Activated CD8-positive, alpha-beta memory T cell treated with anti-CD3 and anti-CD28 coated beads for 24 hours (primary cell): Measurements from ENCODE around the gene GPN2.

Source experiments
- DNase-seq: peaks from one replicate; pipeline ENCODE4 v3.0.0-alpha.2; 2020

GPN2 gene

DNA sequence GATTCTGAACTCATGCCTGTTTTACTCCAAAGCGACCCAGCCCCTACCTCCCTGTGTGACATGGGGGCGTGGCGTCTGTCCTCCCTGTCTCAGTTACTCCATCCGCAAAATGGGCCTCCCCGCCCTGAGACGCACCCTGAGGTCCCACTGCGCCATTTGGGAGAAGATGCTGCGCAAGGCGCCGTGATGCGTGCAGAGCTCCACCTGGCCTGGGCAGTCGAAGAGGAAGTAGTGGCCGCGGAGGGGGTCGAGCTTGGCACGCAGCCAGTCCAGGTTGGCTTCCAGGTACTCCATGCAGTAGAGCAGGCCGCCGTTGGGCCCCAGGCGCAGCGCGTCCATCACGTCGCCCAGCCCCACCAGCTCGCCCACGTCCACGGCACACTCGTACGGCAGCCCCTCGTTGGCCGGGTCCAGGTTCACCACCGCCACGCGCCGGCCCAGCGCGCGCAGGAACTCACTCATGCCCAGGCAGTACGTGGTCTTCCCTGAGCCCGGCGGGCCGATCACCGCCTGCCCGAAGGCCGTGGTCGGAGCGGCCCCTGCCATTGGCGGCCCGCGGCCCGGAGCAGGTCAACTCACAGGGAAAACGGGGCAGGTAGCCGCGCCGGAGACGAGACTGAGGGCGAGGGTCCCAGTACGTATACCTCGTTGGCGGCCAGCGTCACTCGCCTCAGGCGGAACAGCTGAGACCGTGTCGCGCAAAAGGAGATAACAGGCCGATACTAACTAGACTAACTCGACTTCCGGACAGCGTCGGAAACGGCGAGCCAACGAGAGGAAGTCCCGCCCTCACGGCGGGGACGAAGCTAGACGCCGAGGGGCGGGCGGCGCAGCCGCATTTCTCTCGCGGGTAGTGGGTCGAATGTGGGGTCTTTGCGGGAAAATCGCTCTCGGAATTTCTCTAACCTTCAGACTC is at the start of gene GPN2:
Gene GPN2 (minus strand): TSS at position 733 of the 916 bp plus-strand sequence. CDS start 187 bp downstream, at position 546.
- DNase-seq: peak; percentile 89

DNA sequence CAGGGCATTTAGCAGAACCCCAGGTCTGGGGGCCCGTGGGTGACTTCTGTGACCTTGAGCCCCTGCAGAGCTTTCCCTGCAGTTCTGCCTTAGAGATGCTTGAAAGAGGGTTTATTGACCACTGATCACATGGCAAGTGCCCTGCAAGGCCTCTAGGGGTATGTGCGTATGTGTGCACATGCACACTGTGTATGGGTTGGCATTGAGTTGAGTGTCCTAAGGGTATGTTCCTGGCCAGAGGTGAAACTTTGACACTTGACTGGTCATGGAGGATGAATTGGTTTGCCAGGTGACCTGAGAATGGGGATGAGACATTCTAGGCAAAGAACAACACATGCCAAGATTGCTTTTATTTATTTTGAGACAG is 48.6 kb upstream of the GPN2 start:
- no peak for DNase-seq

DNA sequence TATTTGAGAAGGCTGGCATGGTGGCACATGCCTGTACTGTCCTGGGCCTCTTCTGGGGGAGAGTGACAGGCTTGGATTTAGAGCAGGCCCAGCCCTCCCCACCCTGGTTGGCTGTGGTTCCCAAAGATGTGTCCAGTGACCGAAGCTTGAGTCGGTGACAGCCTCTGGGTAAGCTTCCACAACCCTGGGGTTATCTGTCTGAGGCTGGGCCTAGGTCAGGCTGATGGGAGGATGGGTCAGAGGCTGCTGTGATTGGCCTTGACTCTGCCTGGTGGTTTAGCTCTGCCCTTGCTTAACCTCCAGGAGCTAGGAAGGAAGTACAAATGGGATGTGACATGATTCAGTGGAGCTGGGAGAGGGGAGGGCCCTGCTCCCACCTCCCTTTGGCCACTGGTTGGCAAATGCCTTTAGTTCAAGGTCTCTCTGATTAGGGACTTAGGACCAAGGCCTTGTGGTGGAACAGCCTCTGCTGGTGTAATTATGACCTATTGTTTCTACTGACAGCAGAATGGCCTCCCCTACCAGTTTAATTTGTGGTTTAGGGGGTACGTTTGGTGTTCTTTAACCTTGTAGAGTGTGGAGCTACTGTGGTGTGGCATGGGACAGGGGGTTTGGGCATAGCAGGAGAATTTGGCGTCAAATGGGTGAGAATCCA is 48.0 kb upstream of the GPN2 start:
- no peak for DNase-seq

DNA sequence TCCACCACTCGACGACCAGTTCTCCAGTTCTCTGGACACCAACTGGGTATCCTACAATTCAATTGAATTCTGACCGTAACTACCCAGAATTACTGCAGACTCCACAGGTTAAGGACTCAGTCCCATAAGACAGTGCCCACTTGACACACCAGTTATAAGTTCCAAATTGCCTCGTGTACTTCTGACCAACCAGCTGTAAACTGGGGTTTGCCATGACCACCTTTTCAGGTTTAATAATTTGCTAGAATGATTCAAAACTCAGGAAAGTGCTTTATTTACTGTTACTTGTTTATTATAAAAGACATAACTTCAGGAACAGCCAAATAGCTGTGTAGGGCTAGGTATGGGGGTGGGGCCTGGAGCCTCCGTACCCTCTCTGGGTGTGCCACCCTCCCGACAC is 46.7 kb upstream of the GPN2 start:
- no peak for DNase-seq

DNA sequence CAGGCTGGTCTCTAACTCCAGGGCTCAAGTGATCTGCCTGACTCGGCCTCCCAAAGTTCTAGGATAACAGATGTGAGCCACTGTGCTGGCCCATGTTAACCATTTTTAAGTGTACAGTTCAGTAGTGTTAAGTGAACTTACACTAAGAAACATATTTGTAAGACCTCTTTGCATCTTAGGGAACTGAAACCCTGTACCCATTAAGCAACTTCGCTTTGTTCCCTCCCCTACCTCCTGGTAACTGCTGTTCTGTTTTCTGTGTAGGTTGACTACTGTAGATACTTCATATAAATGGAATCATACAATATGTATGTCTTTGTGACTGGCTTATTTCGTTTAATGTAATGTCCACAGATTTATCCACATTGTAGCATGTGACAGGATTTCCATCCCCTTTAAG is 42.4 kb upstream of the GPN2 start:
- DNase-seq: no peak

DNA sequence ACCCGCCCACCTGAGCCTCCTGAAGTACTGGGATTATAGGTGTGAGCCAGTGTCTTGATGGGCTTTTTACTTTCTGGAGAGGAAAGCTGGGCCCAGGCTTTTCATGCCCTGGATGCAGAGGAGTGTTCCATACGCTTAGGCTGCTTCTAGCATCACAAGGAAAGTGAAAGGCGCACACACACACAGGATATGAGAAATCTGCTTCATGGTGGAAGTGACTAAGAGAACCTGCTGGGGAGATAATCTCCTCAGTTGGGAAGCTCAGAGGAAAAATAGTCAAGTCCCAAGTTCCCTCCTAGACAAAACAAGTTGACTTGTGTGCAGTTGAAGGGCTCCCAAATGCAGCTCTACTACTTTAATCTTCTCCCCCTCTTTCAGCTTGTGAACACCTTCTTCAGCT is 33.6 kb upstream of the GPN2 start:
- no peak for DNase-seq

DNA sequence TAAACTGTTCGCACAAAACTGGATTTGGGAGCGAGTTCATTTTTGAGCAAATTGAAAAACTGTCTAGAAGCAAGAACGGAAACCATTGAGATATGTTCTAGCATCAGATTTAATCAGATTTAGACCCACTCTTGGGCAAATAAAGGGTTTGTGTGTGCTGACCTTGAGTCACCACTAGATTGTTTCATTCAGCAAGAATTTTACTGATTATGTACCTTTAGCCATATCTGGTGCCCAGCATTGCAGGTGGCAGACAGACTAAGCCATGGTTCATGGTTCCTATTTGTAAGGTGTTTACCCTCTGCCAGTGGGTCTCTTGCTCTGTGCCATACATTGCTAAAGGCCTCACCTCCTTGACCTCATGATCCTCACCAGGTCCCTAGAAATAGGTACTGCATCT is 32.8 kb upstream of the GPN2 start:
- DNase-seq: no peak

DNA sequence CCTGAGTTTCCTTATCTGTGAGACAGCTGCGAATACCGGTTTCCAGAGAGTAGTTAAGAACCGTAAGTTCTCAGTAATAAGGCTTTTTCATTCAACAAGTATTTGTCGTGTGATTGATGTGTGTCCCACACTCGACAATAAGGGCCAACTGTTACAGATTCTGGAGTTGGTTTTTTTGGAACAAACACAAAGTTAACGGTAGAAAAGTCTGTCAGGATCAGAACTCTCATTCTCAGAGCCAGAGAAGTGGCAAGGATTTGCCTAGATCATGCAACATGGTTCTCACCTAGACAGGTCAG is 32.3 kb upstream of the GPN2 start:
- DNase-seq: no peak

DNA sequence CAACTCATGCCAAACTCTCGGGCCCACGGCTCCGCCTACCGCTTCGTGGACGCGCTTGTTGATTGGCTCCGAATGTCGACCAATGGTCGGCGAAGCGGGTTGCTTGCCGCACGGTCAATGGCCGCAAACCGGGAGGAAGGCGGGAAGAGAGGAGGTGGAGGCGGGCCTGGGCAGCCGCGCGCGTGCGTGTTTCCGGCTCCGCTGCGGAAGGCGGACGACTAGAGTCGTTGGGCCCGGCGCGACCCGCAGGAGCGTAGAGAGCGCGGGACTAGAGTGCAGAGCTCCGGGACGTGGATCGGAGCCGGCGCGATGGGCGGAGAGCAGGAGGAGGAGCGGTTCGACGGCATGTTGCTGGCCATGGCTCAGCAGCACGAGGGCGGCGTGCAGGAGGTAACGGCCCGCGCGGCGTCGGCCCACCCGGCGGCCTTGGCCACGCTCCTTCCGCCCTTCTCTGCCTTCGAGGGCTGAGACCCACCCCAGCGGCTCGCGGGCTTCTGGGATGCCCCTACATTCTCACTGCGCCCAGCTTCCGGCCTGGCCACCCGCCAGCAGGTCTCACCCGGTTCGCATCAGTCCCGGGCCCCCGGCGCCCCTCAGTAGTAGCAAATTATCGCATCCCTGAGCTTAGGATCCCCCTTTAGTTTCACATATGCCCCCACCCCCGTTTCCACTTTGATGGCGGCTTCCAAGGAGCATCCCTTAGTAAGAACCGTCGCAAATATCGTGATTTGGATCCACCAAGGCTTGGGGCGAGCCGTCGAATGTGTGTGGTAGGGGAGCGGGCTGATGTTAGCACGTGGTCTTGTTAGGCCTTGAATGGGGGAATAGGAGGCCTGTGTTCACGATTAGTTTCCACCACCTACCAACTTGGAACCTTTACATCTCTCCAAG is 31.7 kb upstream of the GPN2 start, which contains the start of gene NUDC:
Gene NUDC (plus strand): TSS at position 204 of the 891 bp plus-strand sequence. CDS start 106 bp downstream, at position 310.
- DNase-seq: peak; percentile 97

DNA sequence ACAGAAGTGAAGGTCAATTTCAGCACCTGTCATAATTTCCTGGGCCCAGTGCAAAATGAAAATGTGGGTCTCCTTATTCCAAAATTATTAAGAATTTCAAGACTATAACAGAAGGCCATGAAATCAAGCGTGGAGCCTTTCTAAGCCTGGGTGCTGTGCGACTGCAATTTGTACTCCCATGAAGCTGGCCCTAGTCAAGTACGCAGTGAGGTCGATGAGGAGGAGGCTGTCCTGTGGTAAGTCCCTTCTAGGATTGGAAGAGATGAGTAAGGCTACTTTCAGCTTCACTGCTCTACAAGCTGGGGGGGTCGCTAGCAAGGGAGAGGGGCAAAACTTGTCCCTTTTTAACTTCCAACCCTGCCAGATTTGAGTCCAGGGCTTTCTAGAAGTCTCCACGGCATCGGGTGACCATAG is 31.1 kb upstream of the GPN2 start:
- DNase-seq: no peak

DNA sequence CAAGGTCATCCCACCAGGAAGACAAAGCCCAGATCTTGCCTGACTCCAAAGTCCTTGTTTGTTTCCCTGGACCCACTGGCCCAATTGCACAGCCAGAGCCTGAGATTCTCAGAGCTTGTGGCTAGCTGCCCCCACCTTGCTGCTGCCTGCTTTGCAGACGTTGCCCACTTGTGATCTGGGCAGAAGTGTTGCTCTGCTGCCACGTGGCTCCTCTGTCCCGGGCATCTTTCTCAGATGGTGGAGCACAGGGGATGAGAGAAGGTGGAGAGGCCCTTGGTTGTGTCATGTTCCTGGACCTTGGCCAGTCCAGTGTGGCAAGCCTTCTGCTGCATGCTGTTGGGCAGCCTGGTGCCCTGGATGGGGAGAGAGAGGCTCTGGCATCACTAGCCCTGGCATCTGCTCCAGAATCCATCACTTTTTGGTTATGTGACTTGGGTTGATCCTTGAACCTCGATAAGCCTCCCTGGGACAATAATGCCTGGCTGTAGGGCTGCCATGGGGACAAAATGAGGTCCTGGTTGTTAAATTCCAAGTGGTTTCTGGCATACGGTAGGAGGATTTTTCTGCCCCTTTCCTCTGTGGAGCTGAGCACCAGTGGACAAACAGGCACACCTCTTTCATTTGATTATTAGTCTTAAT is 25.2 kb upstream of the GPN2 start:
- no peak for DNase-seq

DNA sequence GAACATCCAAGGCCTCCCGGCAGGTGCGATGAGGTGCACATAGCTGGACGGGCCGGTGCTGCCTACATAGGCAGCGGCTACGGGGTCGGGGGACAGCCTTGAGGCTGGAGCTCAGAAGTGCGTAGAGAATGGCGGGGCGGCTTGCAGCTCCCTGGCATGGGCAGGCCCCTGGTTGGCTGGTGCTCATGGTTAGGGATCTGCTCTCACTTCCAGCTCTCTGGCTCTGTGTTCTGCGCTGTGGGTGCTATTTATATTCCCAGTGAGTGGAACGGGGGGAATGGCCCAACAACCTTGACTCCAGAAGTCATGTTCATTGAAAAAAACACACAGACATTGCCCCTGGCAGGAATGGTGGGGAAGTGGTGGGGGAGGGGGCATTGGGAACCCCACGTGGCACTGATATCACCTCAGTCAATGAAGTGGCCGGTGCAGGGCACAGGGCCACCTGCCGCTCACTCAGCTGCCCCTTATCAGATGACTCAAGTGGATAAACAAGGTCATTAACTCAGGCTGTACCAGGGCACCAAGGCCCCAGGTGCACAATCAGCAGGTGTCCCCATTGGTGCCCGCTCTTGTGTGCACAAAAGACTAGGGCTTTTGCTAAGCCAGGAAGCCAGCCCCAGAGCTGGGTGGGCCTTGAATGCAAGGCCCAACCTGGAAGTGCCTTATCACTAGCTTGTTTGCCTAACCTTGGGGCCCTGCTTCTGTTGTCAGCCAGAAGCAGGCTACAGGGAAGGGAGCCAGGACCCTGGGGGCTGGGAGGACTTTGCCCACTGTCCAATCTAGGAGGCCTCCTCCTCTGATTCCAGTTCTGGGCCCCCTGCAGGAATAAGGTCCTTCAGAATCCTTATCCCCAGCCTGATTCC is 23.9 kb upstream of the GPN2 start, which contains the start of gene NR0B2:
Gene NR0B2 (minus strand): TSS at position 222 of the 866 bp plus-strand sequence. CDS start 35 bp downstream, at position 187.
- DNase-seq: no peak

DNA sequence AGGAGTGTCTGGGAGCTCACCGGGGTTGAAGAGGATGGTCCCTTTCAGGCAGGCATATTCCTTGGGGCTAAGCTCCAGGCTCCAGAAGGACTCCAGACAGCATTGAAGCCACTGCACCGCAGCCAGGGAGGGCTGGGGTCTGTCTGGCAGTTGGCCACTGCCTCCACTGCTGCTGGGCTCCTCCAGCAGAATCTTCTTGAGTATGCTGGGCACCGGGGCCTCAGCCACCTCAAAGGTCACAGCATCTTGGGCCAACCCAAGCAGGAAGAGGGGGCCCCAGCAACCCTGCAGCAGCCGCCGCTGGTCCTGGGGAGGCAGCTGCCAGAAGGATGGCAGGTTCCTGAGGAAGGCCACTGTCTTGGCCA is 23.3 kb upstream of the GPN2 start:
- DNase-seq: no peak

DNA sequence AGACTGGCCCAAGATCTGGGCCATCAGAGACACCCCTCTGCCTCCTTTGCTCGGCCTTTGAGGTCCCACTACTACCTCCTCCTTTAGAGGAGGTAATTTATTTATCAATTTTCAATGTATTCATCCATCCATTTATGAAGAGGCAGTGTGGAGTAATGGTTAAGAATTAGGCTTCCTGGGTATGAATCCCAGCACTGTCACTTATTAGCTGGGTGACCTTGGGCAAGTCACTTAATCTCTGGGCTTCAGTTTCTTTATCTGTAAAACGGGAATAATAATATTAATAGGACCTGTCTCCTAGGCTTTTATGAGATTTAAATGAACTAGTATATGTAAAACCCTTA is 22.0 kb upstream of the GPN2 start:
- no peak for DNase-seq

DNA sequence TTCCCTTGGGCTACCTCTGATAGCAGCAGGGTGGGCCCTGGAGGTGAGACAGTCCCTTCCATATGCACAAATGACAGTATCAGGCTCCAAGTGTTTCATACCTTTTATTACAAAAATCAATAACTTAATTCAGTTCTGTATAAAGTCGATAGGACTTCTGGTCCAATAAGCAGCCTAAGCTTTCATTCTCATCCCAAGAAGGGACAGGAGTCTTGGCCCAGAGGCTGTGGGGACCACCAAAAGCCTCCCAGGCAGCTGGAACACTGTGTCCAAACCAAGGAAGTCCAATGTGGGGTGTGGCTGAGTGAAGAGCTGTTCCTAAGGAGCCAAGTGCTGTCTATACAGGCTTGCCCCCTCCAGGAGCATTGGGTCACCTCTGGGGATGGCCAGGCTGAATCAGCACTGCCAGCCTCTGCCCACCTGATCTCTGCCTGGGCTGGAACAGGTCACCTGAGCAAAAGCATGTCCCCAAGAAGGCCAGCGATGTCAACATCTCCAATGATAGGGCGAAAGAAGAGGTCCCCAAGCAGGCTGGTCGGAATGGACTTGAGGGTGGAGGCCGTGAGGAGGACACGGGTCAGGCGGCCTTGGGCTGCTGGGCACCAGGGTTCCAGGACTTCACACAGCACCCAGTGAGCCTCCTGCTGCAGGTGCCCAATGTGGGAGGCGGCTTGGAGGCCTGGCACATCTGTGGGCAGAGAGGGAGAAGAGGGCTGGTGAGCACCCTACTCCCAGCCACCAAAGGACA is 21.5 kb upstream of the GPN2 start:
- no peak for DNase-seq

DNA sequence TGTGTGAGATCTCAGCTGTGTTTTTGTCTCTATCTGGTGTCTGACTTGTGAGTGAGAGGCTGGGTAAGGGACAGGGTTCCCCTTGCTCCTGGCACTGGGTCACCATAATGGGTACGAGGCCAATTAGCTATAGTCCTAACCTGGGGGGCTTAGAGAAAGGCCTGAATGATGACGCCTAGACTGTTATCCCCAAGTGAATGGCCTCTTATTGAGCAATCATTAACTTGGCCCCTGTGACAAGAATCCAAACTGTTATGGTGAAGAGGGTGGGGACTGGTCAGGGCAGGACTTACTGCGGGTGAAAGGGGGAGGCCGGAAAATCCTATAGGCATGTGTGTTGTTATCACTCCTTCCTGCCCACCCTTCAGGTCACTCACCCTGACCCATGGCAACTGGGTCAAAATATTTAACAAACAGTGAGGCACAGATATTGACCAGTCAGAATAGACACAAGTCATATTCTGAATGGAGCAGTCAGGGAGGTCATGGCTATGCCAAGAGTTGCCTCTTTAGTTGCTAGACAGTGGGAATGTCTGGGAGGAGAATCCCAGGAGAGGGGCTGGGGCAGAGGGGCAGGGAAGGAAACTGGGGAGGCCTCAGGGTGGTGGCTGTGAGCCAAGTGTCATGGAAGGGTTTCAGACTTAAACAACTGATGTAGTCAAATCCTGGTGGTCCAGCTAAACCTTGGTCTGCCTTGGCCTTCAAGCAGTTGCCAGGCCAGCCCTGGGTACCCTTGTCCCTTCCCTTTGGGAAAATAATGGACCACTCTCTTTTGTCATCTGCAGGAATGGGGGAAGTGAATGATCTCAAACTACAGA is 20.5 kb upstream of the GPN2 start:
- DNase-seq: no peak

DNA sequence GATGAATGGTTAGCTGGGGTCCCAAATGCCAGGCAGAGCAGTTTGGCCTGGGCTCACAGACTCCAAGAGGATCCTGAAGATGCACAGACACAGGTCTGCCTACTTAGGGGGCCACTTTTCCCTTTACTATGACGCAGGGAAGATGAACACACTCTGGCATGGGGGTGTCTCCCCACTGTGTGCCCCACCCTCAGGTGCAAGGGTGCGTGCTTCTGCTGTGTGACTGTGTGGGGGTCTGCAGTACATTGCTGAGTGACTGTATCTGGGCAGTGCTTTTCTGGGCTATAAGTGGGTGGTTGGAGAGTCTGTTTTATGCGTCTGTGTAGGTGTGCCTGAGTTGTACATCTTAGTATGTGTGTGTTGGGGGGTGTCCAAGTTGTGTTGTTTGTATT is 19.9 kb upstream of the GPN2 start:
- no peak for DNase-seq

DNA sequence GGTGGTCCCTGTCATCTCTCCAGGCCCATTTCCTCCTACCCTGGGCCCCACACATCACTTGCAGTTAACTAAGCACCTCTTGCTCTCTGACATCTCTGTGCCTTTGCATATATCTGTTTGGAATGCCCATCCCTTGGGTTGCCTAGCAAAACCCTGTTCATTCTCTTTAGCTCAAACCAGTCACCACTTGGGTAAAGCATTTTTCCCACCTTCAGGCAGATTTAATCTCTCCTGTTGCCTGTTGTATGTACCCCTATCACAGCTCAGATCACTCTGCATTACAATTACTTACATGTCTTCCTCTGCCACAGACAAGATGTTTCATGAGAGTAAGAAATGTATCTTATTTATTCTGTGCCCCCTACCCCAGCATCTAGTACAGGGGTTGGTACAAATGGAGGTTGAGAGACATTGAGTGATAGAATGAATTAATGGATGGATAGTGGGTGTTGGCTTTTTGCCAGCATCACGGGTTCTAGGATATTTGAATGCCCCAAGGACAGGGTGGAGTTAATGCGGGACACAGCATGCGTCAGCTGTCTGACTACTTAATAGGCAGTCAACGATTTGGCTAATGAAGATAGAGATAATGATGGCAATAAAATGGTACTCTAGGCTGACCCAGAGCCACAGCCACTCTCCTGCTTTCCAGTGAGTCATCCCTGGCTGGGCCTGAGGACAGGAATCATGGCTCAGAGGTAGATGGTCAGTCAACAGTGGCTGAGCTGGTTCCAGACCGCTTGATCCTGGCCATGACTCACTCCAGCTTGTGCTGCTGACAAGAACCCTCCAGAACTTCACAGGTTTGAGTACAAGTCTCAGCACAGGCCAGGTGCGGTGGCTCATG is 17.2 kb upstream of the GPN2 start:
- DNase-seq: no peak

DNA sequence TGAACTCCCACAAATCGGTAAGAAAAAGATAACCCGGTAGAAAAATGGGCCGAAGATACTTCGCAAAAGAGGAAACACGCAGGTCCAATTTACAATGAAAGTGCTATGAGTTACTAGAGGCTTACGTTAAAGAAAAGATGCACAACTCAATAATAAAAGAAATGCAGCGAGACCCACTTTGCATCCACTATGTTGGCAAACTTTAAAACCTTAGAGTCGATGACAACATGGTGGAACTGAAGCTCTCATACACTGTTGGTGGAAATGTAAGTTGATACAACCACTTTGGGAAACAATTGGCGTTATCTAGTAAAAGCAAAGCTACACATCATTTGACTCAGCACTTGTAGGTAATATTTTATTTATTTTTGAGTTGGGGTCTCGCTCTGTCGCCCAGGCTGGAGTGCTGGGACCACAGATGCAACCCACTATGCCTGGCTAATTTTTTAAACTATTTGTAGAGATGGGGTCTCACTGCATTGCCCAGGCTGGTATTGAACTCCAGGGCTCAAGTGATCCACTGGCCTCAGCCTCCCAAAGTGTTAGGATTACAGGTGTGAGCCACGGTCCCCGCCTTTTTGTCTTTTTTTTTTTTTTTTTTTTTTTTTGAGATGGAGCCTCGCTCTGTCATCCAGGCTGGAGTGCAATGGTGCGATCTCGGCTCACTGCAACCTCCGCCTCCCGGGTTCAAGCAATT is 10.9 kb upstream of the GPN2 start:
- no peak for DNase-seq
